GM21390 (cell line): ENCODE data around the gene CCR9.

ENCODE experiments used
- ATAC-seq: cut with Tn5 transposase; IDR thresholded peaks from one replicate; pipeline ENCODE4 v1.9.1; 2021; ENCODE audit not compliant: unreplicated experiment

Gene CCR9

GRCh38 chr3:45872569-45872968 lies 13.8 kb upstream of the CCR9 start:
- no peak for ATAC-seq

DNA sequence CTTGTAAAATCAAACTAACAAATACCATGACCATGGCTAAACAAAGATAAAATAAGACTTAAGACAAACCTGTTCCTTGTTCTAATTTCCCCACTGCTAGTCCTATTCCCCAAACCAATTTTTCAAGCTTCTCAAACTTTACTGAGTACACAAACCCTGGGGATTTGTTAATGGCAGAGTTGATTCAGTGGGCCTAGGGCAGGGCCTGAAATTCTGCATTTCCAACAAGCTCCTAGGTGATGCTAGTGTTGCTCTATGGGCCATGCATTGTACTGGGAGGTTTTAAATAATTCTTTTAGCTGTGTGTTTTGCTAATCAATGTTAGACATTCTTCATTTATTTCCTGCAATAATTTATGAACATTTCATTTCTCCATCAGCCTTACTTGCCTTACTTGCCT lies 13.3 kb upstream of the CCR9 start:
- ATAC-seq = no peak

GRCh38 chr3:45873638-45874037 lies 12.7 kb upstream of the CCR9 start:
- ATAC-seq = no peak

DNA sequence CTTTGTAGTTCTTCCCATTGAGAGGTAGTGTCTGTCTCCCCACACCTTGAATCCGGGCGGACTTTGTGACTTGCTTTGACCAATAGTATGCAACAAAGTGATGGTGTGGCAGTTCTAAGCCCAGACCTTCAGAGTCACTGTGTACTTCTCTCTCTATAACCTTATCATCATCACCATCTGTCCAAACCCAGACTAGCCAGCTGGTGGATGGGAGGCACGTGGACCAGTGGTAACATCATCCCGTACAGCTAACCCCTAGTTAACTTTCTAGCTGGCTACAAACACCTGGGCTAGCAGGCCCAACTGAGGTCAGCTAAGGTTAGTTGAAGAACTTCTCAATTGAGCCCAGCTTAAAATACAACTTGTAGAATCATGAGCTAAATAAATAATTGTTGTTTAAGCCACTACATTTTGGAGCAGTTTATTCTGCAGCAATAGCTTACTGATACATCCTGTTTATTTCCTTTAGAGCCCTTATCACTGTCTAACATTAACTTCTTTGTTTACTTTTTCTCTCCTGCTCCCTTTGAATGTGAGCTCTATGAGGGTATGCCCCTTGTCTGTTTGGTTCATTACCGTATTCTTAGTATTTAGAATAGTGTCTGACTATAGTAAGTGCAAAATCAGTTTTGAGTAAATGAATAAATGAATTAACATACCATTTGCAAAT lies 11.5 kb upstream of the CCR9 start:
- ATAC-seq = no peak

- ATAC-seq = no peak
Observed at GRCh38 chr3:45878124-45878523, 8.2 kb upstream of the CCR9 start.

DNA sequence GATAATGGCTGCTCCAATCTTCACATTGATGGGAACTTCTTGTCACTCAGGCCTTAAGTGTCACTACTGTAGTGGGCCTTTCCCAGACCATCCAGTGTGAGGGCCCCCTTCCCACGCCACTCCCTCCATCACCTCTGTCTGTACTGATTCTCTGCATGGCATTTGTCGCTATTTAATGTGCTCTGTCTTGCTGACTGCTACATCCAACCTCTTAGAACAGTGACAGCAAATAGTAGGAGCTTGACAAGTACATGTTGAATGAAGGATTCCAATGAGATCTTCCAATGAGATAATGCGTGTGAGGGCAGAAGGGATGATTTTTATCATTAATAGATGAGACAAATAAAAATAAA lies 5.6 kb upstream of the CCR9 start:
- no peak for ATAC-seq

- ATAC-seq = no peak
Observed at GRCh38 chr3:45881078-45882022, 5.0 kb upstream of the CCR9 start.

DNA sequence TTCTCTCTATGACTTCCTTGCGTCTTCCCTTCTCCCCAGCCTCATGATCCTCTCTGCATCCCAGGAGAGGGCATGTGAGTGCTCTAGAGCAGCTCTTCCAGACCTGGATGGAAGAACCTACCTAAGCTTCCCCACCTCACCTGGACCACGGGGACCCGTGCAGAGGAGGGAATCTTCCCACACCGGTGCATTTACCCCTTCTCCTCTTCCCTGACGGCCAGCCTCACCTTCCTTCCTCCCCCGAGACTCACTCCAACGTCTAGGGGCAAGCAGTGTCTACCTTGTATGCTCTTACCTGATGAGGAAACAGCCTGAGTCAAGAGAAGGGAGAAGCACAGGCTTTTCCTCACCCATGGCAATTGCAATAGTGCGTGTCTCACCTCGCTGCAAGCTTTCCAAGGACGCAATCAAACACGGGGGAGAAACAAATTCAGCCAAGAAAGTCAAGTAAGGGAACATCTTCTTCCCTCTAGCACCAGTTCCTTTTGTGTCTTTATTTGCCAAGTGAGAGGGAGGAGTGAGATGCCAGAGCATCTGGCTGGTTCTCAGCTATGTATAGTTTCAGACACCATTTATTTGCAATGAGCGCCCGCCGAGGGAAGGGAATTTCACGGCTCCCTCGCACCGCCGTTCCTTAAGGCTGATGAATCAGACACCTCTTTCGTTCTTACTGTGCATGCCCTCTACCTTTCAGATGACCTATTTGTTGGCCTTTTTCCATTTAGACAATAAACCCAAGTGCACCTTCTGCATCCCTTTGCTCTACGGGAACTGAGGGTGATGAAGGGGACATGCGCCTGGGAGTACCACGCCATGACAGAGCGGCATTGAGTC lies 1.8 kb upstream of the CCR9 start:
- no peak for ATAC-seq

- no peak for ATAC-seq
Observed at GRCh38 chr3:45887285-45887684, 942 bp downstream of the CCR9 start.

GRCh38 chr3:45887759-45888511 lies 1.6 kb downstream of the CCR9 start:
- no peak for ATAC-seq

- no peak for ATAC-seq
Observed at GRCh38 chr3:45889337-45889736, 3.0 kb downstream of the CCR9 start.

GRCh38 chr3:45890405-45890804 lies 4.1 kb downstream of the CCR9 start:
- ATAC-seq = no peak

GRCh38 chr3:45892161-45892560 lies 5.8 kb downstream of the CCR9 start:
- no peak for ATAC-seq

DNA sequence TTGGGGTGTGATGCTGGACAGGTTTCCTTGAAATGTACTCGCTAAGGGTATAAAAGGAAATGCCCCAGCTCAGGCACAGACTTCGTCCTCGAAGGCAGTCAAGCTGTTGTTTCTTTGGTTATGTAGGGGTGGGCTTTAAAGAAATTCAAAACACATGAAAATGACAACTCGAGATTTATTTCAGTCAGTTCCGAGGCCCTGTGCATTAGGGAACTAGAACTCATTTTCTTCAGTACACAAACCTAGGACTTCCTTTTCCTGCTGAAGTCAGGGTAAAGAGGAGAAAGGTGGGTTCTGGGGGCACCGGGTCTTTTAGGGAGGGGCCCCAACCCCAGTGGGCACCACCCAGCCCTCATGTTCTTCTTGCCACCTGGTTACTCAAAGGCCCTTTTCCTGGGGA lies 7.7 kb downstream of the CCR9 start:
- ATAC-seq = no peak

- no peak for ATAC-seq
Observed at GRCh38 chr3:45895686-45896468, 9.5 kb downstream of the CCR9 start.

DNA sequence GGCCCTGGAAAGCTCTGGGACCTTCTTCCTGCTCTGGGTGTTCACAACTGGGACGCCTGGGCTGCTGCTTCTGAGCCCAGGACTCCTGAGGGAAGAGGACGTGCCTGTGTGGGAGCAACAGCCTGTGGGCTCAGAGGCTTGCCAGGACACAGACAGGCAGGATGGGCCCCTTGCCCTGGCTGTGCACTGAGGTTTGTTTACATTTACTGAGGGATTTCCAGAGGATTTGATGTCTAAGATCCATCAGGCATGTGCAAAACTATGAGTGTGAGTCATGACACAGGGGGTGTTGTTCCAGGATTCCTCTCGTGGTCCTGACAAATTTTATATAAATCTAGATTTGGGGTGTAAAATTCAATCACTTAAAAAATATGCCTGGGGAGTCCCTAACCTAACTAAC lies 10.6 kb downstream of the CCR9 start:
- ATAC-seq = no peak

- ATAC-seq = no peak
Observed at GRCh38 chr3:45904931-45905330, 18.6 kb downstream of the CCR9 start.

- ATAC-seq = no peak
Observed at GRCh38 chr3:45905755-45906154, 19.4 kb downstream of the CCR9 start.

GRCh38 chr3:45906681-45907407 lies 20.5 kb downstream of the CCR9 start:
- no peak for ATAC-seq
